Neural crest cell (in vitro differentiated cells): ENCODE results near the gene SRGAP3. TPM values are rescaled to one million over a fixed set of nuclear protein-coding genes. Genes with fewer than 3 reads are reported as not detected.

ENCODE experiments used
- DNase-seq: peaks from one replicate; pipeline ENCODE4 v3.0.0; 2021; ENCODE audit warnings: low read depth, mixed read lengths, low spot score
- H3K27ac Mint-ChIP-seq: one replicate; pipeline ENCODE4 v1.8.0; 2021; ENCODE audit warnings: mild to moderate bottlenecking, mixed read lengths; ENCODE audit not compliant: unreplicated experiment
- H3K27me3 Mint-ChIP-seq: 2 replicates; pipeline ENCODE4 v1.8.0; 2021; ENCODE audit warnings: low read depth, mild to moderate bottlenecking, mixed read lengths
- H3K36me3 Mint-ChIP-seq: 2 replicates; pipeline ENCODE4 v1.8.0; 2021; ENCODE audit warnings: low read depth, mild to moderate bottlenecking, mixed read lengths
- H3K4me1 Mint-ChIP-seq: 2 replicates; pipeline ENCODE4 v1.8.0; 2021; ENCODE audit warnings: mixed read lengths
- H3K4me3 Mint-ChIP-seq: one replicate; pipeline ENCODE4 v1.8.0; 2021; ENCODE audit warnings: mild to moderate bottlenecking, mixed read lengths
- H3K9me3 Mint-ChIP-seq: 2 replicates; pipeline ENCODE4 v1.8.0; 2021; ENCODE audit warnings: mixed read lengths
- total RNA-seq: library from RNA; stranded (reverse); gene quantifications from 2 replicates; pipeline ENCODE4 v1.2.1, GENCODE V29; 2021
- TF ChIP-seq, protein P1 (sequence below): fragments of 200-600 bp; sonication (generic); conservative IDR thresholded peaks from 2 replicates; pipeline ENCODE4 v1.5.0; 2021; ENCODE audit warnings: antibody characterized with exemption, mild to moderate bottlenecking

Gene SRGAP3
- total RNA-seq, 1 donor from 2014 or later: 58.4 TPM

DNA sequence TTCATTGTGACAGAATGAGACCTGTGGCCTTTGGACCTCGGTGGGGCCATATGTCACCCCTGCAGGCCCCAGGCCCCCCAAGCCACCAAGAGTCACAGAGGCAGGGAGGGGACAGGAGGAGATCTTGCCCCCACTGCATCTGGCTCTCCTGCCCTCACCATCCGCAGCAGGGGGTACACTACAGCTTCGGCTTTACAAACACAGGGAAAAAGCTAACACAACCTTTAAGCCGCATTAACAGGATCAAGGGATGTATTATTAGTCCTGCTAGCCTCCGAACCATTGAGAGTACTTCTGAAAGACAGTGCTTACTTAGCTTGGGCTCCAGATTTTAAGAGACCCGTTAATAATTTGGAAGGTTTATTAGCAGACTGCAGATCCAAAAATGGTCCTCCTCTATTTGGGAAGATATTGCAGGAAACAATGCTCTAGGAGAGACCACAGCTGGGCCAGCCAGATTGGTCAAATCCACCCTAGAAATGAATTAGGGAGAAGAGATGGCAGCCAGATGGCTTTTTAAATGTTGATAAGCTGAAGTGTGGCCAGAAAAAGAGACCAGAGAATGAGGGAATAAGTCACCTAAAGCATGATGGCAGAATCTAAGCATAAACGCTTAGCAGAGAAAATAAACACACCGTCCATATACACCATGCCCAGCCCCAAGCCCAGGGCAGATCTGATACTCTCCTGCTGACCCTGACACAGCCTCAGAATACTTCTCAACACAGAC lies 31.5 kb downstream of the SRGAP3 start:
- Mint-ChIP-seq H3K36me3 (peaks cover 3% of the 10 kb centered on the region), H3K4me1 (peaks cover 66% of the 10 kb centered on the region), H3K27ac (peak overlapping the region; percentile 93), H3K27me3 (no peaks in the 10 kb centered on the region), H3K9me3 (no peaks in the 10 kb centered on the region), H3K4me3 (no peak overlapping the region)
- DNase-seq: no peak
- TF ChIP-seq, protein P1, sequence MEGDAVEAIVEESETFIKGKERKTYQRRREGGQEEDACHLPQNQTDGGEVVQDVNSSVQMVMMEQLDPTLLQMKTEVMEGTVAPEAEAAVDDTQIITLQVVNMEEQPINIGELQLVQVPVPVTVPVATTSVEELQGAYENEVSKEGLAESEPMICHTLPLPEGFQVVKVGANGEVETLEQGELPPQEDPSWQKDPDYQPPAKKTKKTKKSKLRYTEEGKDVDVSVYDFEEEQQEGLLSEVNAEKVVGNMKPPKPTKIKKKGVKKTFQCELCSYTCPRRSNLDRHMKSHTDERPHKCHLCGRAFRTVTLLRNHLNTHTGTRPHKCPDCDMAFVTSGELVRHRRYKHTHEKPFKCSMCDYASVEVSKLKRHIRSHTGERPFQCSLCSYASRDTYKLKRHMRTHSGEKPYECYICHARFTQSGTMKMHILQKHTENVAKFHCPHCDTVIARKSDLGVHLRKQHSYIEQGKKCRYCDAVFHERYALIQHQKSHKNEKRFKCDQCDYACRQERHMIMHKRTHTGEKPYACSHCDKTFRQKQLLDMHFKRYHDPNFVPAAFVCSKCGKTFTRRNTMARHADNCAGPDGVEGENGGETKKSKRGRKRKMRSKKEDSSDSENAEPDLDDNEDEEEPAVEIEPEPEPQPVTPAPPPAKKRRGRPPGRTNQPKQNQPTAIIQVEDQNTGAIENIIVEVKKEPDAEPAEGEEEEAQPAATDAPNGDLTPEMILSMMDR: no peak

DNA sequence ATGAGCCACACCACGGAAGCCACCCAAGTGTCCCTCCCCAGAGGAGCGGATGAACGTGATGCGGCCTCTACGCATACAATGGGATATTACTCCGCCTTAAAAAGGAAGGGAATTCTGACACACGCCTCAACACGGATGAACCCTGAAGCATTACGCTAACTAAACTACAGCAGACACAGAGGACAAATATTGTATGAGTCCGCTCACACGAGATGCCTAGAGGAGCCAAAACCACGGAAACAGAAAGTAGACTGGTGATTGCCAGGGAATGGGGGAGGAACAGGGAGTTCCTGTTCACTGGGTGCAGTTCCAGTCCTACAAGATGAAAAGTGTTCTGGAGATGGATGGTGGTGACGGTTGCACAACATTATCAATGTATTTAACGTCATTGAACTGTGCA lies 32.7 kb downstream of the SRGAP3 start:
- TF ChIP-seq, protein P1: no peak
- Mint-ChIP-seq H3K9me3 (no peaks in the 10 kb centered on the region), H3K36me3 (peaks cover 3% of the 10 kb centered on the region), H3K27ac (peak overlapping the region; percentile 3), H3K27me3 (no peaks in the 10 kb centered on the region), H3K4me3 (no peak overlapping the region), H3K4me1 (peaks cover 56% of the 10 kb centered on the region)
- DNase-seq: no peak

DNA sequence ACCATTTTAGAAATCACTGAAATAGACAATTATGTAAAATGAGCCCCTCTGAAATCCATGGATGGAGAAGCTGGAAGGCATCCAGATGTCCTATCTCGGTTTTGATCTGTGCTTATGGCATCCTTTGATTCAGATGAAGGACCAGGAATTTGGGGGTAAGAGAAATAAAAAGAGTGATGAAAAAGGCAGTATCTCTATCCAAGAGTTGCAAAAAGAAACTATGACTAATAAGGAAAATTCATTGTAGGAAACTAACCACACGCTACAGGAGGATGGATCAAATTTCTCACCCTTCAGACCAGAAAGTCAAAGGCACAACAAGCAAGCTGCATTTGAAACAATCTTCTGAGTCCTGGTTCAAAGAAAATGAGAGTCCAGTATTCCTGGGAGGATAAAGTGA lies 34.8 kb downstream of the SRGAP3 start:
- H3K4me3 Mint-ChIP-seq: no peak overlapping the region

DNA sequence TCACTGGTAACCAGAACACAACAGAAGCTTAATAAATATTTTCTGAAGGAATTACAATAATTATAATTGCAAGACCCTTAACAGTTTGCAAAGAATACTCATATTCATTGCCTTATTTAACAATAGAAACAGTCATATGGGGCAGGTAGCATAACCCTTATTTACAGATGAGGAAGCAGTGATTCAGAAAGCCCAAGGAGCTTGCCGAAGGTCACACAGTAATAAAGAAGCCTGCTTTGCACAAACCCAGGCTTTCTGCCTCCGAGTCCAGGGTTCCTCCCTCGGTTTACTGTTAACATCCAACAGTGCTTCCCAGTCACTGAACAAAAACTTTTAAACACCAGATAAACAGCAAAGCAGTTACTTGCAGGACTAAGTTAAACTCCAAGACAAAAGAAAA lies 35.3 kb downstream of the SRGAP3 start:
- Mint-ChIP-seq H3K9me3 (no peaks in the 10 kb centered on the region), H3K27me3 (no peaks in the 10 kb centered on the region), H3K4me3 (no peak overlapping the region), H3K36me3 (no peaks in the 10 kb centered on the region), H3K27ac (no peak overlapping the region), H3K4me1 (peaks cover 57% of the 10 kb centered on the region)
- DNase-seq: no peak
- TF ChIP-seq, protein P1: no peak

More for the DNA sequence above, 34.8 kb downstream of the SRGAP3 start:
- no peak for DNase-seq
- no peaks in the 10 kb centered on the region for H3K36me3 Mint-ChIP-seq
- TF ChIP-seq, protein P1: no peak
- H3K27me3 Mint-ChIP-seq: no peaks in the 10 kb centered on the region
- H3K9me3 Mint-ChIP-seq: no peaks in the 10 kb centered on the region
- peak overlapping the region; percentile 39 for H3K27ac Mint-ChIP-seq
- peaks cover 57% of the 10 kb centered on the region for H3K4me1 Mint-ChIP-seq

DNA sequence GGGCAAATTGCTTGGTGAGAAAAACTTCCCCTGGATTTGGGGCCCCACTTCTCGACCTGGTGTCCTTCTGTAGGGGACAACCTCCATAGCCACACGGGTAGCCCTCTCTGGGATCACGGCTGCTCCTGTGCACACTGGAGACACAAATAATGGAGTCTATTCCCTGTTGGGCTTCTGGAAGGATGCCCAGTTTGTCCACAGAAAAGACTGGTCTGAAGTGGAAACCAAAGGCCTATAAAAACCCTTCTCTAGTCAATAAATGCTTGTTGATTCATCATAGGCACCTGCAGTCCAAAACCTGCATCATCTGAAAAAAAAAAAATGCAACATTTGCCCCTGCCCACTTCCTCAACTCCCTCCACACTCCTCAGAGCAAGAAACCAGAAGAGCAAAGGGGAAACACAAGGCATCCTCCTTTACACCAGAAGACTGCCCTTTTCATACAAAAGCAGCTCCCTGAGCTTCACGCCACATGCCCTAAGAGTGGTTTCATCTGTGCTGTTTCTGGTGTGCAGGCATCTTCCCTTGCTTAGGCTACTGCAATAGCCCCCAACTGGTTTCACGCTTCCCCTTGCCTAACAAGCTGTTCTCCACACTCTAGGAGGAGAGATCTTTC lies 36.3 kb downstream of the SRGAP3 start:
- Mint-ChIP-seq H3K27me3 (no peaks in the 10 kb centered on the region), H3K27ac (no peak overlapping the region), H3K9me3 (no peaks in the 10 kb centered on the region), H3K4me3 (no peak overlapping the region), H3K4me1 (peaks cover 55% of the 10 kb centered on the region), H3K36me3 (no peaks in the 10 kb centered on the region)
- no peak for DNase-seq
- TF ChIP-seq, protein P1: no peak
